ENCODE results near the gene CDC42BPB.

The CDC42BPB gene

DNA sequence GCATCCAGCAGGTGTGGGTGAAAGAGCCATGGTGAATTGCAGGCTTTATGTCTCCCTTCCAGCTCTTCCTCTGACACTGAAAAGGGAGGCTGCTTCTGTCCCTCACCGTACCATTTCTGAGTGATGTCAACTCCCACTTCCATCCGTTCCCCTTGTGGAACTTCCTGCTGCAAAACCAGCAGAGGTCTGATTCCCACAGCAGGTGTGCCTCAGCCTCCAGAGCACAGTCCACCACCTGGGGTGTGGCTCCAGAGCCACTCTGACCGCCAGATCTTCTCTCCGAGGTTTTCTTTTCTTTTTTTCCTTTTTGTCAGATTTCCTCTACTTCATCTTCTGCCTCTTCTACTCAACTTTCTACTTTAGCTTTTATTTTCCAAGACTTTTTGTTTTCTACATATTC lies 62.7 kb downstream of the CDC42BPB start:
- no peak for DNase-seq (ENCODE audit: low read depth)

DNA sequence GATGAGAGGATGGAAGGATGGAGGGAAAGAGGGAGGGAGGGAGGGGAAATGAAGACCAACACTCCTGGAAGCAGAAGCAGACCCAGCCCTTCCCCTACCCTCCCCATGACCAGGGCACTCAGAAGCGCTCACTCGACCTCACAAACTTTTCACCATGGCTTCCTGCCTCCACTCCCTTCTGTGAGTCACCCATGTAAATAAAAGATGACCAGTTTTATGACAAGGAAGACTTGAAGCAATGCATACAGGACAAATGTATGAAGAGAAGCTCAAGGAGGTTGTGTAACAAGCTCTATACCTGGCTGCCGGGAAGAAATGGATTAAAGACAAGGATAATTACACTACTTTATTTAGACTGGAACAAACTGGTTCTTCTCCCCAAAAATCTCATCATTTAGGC lies 63.8 kb downstream of the CDC42BPB start:
- no peak for DNase-seq (ENCODE audit: low read depth)

DNA sequence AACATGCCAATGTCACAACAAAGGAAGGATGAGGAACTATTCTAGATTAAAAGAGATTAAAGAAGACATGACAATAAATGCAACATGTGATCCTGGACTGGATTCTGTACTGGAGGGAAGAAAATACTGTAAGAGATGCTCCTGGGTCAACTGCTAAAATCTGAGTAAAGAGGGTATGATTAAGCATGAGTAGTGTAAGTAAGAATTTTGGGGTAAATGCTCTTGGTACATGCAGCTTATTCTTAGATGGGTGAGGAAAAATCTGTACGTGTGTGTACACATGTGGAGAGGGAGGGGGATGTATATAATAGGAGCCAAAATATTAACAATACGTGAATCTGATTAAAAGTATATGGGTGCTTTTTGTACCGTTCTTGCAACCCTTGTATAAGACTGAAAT lies 66.0 kb downstream of the CDC42BPB start:
- no peak for DNase-seq (ENCODE audit: low read depth)

DNA sequence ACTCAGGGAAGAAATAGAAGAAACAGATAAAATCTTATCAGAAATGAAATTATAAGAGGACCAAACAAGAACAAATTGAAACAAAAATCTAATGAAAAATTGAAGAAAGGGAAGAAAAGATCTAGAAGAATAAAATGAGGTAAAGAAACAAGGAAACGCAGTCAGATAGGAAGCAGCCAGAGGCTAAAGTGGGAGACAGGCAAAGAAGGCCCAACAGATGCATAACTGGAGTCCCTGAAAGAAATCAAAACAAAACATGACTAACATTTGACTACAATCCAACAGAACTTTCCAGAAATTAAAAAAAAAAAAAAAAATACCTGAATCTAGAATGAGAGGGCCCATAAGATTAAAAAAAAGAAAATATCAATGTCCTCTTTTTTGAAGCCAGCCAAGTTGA lies 69.3 kb downstream of the CDC42BPB start:
- DNase-seq (ENCODE audit: low read depth) = no peak

DNA sequence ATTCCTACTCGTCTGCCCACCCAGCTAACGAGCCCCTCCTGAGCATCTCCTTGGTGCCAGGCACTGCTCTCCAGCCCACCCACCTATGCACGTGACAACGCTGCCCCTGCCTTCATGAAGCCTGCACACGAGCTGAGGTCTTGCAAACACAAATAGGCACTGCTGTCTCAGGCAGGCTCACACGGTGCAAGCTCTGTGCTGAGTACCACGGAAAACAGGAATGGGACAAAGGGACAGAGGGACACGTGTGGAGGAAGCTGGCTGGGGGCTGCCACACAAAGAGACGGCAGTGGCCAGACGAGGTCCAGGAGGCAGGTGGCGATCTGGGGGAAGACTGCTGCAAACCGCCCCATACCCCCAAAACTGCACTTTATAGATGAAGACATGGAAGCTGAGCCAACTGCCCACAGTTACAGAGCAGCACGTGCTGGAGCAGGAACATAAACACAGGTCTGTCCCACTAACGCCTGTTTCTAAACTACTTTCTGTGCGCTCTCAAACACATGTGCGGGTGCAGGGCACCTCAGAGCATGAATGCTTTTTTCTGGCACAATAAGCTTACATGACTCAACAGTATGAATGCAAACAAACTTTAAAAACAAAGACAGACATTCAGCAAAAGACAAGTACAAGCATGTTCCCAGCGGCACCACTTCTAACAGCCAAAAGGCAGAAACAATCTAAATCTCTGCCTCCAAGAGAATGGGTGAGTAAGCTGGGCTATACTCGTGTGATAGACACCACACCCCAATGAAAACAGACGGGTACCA lies 70.4 kb downstream of the CDC42BPB start:
- DNase-seq (ENCODE audit: low read depth) = peak; percentile 59

DNA sequence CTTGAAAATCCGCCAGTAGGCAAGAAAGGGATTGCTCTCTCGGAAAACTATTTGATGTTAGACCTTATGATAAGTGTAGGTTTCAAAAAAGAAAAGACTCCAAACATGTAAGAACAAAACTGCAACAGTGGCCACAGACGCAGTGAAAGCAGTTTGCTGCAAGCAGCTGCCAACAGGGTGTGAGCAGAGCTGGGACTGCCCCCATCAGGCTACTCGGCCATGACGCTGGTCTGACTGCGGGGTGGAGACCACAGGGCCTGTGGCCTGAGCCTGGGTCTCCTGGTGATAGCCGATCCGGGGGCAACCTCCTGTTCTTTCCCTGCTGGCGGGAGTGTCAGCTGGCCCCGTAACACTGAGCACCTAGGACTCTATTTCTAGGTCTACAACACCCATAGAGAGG lies 71.7 kb downstream of the CDC42BPB start:
- DNase-seq (ENCODE audit: low read depth) = no peak

DNA sequence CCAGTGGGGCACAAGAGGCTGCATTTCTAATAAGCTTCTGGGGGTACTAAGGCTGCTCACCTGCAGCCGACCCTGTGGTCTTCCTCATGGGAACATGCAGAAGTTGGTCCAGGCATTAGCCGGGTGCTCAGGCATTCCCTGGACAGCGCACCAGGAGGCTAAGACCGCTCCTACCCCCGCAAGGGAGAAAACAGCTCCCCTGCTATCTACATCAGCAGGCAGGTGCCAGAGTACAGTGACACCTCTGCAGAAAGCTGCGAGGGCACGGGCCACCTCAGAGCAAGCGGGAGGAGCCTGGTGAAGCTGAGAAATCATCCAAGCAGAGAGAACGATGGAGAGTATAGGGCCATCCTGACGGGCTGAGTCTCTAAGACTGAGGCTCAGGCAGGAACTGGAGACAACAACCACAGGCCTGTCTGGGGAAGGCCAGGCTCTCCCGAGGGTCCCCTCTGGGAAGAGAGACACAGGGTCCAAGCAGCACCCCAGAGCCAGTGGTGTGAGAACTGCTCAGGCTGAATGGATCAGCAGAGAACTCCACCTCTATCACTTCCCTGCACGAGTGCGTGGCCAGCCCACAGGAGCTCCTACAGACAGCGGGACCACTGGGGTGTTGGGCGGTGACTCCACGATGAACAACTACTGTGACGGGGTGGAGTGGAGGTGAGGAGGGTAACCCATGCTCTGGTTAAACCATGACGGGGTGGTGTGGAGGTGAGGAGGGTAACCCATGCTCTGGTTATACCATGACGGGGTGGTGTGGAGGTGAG lies 72.8 kb downstream of the CDC42BPB start:
- no peak for DNase-seq (ENCODE audit: low read depth)

DNA sequence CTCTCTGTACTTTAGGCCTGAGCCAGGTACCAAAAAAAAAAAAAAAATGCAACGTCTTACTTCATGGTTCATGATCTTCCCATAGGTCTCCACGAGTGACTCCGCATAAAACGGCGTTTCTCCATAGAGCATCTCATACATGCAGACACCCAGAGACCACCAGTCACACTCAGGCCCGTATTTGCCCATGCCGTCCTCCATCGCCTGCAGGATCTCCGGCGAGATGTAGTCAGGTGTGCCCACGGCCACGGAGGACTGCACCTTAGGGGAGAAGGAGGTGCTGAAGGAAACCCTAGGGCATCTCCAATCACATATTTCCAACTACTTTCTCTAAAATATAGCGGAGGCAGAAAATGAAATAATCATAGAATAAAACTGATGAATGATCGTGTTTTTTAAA lies 73.9 kb downstream of the CDC42BPB start:
- no peak for DNase-seq (ENCODE audit: low read depth)

DNA sequence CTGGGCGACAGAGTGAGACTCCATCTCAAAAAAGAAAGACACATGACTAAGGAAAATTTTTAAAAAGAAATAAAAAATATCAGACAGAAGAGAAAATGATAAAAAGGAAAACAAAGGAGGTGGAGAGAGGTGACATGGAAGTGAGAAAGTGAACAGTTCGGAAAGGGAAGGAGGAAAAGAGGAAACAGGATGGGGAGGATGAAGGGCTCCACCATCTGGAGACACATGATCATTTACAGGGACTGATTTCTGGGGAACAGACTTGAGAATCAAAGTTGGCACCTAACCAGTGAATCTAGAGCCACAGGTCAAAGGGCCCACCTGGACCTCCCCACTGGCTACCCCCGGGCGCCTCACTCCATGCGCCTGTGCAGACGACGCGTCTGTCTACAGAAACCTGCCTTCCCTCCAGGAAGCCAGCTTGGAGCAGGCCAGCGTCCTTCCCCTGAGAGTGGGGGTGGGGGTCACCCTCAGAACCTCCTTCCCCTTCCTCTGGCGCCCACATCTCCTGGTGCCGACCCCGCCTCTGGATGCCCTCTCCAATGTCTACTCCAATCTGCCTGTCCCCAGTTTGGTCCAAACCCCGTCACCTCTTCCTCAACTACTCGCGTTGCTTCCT lies 74.4 kb downstream of the CDC42BPB start:
- no peak for DNase-seq (ENCODE audit: low read depth)

DNA sequence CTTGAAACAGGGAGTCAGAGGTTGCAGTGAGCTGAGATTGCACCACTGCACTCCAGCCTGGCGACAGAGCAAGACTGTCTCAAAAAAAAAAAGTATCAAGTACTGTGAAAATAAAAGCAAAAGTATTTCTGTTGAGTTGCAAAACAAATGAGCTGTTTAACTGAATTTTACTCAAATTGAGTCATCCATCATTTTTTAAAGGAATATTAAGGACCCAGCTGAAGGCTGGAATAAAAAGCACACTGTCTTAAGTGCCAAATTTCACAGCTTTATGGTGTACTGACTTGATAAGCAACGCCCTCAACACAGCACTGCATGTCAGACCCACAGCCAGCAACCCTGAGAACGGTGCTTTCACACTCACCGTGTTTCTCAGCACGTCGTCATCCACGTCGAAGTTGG lies 76.9 kb downstream of the CDC42BPB start:
- DNase-seq (ENCODE audit: low read depth) = no peak

DNA sequence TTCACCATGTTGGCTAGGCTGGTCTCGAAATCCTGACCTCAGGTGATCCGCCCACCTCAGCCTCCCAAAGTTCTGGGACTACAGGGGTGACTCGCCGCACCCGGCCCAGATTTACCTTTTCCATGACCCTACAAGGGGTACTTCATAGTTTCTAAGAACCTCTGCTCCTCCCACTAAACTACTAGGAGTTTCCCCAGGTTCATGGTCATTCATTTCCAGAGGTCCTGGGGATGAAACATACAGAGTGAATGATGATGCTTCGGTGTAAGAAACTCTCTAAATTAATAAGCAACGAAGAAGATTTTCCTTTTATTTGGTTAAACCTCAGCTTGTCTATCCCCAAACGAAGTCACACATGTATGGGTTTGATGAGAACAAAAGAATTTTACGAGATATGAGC lies 77.9 kb downstream of the CDC42BPB start:
- DNase-seq (ENCODE audit: low read depth) = no peak

DNA sequence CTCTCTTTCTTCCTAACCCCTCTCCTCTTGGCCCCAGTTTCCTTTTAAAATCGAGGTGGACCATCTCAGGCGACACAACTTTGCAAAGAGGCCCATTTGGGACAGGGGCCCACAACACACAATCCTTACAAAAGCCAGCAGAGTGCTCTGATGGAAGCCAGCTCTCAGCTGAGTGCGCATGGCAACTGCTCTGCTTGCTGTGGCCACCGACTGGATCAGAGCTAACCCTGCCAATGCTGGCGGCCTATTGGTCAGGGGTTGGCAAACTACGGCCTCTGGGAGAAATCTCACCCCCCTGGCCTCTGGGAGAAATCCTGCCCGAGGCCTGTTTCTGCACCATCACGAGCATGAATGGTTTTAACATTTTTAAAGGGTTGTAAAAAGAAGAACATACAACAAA lies 79.9 kb downstream of the CDC42BPB start:
- no peak for DNase-seq (ENCODE audit: low read depth)

DNA sequence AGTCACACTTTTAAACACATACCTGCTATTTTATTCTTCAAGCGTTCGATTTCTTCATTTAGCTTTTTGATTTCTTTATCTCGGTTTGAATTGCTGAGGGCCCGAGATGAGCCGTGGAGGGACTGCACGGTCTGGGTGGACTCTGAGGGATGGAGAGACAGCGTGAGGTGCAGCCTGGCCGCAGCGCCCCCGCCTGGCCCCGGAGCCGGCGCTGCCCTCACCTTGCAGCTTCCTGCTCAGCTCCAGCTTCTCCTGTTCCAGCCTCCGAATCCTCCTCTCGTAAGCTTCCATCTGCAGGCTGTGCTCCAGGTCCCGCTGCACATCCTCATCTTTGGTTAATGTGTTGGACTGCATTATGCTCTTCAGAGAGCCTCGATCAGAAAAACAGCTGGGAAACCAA lies 81.7 kb downstream of the CDC42BPB start:
- DNase-seq (ENCODE audit: low read depth) = no peak

DNA sequence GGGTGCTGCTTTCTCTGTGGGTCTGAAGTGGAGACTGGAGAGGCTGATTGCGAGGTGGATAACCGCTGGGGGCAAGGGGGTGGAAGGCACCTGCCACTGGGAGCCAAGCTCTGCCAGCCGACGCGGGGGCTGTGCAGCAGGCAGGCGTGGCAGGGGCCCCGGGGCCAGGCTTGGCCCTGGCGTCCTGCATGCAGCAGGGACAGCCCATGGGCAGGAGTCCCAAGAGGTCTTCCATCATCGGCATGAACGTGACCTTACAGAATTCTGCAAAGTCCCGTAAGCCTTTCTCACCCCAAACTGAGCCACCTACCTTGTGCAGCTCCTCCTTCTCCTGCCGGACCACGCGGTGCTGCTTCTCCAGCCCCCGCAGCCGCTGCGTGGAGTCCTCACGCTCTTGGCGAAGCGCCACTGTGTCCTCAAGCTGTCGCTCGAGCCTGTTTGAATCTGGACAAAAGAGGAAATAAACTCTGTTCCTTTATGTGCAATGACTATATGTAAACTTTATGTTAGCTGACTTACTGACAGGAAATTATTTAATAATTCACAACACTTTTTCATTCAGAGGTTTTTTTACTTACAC lies 83.6 kb downstream of the CDC42BPB start:
- DNase-seq (ENCODE audit: low read depth) = no peak

DNA sequence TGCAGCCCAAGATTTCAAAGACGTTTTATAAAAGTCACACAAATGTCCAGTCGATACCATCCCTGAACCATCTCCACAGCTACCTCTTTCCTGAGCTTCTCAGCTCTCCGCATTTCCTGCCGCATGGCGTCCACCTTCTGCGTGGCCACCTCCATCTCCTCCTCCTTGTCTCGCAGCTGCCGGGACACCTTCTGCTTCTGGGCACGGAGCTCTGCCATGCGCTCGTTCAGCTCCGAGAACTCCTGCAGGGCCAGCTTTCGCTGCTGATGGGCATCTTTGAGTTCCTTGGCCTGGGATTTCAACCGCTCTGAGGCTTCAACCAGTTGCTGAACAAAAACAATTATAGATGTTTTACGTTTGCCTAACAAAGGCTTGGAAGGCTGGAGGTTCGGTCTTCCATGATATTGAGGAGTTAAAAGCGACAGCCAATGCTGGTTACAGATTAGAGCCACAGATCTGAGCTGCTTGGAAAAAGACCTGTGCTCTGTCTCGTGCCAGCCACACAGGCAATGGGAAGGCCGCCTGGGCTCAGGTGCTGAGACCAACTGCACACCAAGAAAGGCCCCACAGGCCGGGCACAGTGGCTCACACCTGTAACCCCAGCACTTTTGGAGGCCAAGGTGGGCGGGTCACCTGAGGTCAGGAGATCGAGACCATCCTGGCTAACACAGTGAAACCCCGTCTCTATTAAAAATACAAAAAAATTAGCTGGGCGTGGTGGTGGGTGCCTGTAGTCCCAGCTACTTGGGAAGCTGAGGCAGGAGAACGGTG lies 85.3 kb downstream of the CDC42BPB start:
- DNase-seq (ENCODE audit: low read depth) = no peak

DNA sequence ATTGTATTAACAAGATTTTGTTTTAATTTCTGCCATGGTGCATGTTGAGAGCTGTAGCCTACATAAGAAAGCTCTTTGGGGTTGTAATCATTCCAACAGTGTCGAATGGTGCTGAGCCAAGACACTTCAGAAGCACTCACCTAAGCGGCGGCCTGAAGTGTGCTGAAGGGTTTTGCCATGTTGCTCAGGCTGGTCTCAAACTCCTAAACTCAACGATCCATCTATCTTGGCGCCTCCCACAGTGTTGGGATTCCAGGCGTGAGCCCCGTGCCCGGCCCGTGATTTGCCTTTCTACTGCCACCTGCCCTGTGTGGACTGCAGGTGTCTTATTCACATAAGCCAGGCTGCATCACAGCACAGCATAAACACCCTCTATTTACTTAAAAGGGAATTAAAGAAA lies 86.0 kb downstream of the CDC42BPB start:
- no peak for DNase-seq (ENCODE audit: low read depth)

DNA sequence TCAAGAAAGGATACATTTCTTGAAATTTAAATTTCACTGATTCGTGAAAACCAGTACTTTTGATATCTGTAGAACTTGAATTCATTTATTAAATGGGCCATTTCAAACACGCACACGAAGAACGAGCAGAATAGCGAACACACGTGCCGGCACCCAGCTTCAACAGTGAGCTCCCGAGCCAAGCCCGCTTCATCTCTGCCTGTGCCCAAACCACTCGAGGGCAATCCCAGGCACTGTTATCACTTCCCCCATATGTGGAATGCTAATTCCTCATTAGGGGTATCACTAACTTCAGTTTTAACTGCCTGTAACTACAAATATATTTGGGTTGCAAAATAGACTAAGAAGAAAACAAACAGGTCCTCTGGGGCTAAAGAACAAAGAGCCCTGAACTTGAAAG lies 86.9 kb downstream of the CDC42BPB start:
- no peak for DNase-seq (ENCODE audit: low read depth)

DNA sequence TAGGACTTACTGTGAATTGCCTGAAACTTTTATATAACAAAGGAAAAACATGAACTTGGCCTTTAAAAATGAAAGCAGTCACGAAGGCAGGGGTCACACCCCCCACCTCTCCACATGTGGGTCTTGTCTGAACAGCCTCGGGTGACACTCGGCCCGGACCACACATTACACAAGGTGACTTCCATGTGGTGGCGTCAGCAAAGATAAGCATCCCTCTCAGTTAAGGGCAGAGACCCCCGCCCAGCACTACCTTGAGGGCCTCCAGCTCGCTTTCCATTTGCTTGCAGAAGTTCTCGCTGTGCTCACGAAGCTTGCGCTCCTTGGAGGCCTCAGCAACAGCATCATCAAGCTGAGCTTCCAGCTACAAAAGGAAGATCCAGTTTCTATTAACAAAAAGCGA lies 87.4 kb downstream of the CDC42BPB start:
- no peak for DNase-seq (ENCODE audit: low read depth)

DNA sequence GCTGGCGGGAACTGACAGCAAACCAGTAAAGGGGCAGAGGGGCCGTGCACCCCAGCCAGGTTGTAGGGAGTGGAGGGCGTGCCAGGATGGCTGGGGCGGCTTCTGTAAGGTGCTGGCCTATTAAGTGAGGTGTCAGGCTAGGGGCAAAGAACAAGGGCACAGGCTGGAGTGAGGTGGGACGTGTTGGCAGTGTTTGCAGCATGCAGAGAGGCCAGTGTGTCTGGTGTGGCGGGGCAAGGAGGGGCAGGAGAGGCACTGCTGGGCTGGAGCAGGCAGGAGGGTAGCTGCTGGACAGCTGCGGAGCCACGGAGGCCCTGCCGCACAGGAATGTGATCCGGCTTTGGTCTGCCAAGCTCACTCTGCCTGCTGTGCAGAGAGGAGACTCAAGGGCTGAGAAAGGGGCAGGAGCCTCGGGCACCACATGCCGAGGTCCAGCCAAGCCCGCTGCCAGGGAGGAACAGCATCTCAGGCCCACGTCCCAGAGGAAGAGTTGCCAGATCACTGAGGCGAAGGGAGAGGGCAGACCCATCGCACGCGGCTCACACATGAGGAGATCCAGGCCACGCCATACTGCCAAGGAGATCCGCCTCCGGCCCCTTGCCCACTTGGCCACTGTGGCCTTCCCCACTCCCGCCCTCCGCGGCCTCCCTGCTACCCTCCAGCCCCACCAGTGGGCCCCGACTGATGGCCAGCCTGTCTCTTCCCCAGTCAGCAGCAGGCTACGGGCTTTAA lies 88.1 kb downstream of the CDC42BPB start:
- no peak for DNase-seq (ENCODE audit: low read depth)

DNA sequence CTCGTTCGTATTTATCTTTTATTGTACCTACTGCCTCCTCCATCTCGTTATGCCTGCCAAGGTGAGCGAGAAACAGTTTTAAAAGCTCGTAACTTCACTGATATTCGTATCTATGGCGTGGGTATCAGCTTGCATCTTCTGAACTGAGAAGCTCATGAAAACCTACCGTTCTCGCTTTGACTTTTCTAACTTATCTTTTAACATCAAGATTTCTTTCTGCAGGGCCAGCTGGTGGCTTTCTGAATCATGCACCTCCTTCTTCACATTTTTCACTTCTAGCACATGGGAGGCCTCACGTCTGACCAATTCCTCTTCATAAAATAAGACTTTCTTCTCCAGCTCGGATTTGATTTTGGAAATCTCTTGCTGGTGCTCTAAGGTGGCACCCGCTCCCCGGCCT lies 89.0 kb downstream of the CDC42BPB start:
- DNase-seq (ENCODE audit: low read depth) = no peak

DNA sequence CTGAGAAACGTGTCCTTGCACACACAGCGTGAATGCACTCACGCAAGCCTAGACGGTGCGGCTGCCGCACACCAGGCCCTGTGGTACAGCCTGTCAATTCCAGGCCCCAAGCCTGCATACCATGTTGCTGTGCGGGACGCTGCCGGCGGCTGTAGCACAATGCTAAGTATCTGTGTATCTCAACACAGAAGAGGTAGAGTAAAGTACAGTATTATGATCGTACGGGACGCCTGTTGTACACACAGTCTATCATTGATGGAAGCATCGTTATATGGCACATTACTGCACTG lies 89.9 kb downstream of the CDC42BPB start:
- DNase-seq (ENCODE audit: low read depth) = no peak

Measured in non-pigmented ciliary epithelial cell (primary cell).